G401 (cell line): ENCODE measurements around the gene TCP11. TPM values are rescaled to one million over a fixed set of nuclear protein-coding genes. Genes with fewer than 3 reads are reported as not detected.

Experiments
- DNase-seq: peaks from one replicate; pipeline ENCODE4 v3.0.0-alpha.2; 2015; ENCODE audit warnings: low spot score
- in situ Hi-C: cut with HindIII; loops from 2 replicates; pipeline ENCODE4 v1.10.0; 2016; ENCODE audit warnings: low sequenced_read_pairs, mixed read lengths
- total RNA-seq: library from RNA; depleted of rRNA; stranded (reverse); fragments of >200 nt; shearing (Covaris generic); gene quantifications from 2 replicates; pipeline ENCODE4 v1.2.3, GENCODE V29; 2014

TCP11 gene
- total RNA-seq, 1 experiment from 2014 or later = not detected

DNA sequence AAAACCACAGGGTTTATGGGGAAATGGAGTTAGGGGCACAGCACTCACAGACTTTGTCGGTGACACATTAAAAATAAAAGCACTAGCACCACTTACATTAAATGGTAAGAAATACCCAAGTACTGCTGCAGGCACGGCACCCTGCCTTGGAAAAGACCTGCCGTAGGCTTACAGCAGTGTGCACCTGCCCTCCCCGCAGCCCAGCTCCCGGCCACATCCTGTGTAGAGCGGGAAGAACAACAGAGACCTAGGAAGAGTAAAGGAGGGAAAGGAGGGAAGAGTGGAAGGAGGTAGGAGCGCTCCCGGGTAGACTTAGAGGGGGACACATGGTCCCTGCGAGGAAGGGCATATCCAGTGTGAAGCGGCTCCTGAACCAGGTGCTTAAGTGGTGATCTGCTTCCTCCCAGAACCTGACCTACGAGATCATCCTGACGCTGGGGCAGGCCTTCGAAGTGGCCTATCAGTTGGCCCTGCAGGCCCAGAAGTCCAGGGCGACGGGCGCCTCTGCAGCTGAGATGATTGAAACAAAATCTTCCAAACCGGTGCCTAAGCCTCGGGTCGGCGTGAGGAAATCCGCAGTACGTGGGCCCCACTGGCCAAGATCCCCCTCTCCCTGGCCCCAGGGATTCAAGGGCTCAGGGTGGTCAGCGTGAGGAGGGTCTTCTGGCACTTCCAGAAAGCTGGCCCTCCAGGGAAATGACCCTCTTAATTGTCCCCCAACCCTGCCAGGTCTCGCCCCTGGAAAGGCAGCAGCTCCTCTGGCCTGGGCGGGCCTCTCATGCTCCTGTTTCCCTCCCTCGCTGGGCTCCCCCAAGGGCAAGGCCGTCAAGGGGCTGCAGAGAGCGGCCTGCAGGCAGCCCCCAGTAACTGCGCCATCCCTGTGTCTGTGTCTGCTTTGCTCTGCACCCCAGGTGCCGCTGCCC is 55.5 kb downstream of the TCP11 start:
- in situ Hi-C loops = no loop called here

DNA sequence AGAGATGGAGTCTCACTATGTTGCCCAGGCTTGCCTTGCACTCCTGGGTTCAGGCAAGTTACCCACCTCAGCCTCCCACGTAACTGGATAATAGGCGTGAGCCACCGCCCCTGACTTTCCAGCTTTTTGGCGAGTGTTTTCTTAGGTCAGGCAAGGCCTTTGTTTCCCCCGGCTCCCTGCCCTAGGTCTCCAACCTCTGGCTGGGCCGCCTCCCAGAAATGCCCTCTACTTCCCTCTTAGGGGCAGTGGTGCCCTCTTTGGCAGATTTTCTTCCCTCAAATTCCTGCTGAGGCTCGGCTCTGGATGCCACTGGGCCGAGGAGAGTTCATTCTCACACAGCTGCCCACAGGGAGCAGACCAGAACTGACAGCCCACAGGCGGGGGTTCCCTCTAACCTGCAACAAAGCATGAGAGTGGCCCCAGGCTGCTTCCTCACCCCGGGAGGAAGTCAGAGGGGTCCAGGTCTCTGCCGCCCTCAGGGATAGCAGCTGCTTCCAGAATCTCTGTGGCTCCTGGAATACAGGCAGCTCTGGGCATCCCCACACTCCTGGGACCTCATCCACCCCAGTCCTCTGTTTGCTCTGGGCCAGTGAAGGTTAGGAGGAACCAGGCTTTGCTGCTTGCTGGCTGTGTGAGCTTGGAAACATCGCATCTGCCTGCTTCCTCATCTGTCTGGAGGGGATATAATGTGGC is 56.5 kb downstream of the TCP11 start:
- in situ Hi-C loops = no loop called here
- DNase-seq = no peak

More for the DNA sequence above, 55.5 kb downstream of the TCP11 start:
- no peak for DNase-seq

DNA sequence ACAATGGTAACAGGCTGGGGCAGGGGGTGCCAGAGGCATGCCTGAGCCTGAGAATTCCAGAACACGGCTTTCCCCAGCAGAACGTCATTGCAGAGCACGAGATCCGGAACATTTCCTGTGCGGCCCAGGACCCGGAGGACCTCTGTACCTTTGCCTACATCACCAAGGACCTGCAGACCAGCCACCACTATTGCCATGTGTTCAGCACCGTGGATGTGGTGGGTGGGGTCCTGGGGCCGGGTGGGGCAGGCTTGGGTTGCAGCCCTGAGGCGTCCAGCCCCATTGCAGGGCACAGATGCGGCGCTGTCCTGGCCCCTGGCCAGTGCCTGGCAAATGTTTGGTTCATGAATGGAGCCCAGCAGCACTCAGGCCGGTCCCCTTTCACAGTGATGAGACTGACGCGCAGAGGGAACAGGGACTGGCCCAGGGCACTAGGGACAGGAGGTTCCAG is 57.1 kb downstream of the TCP11 start:
- in situ Hi-C loops = no loop called here
- DNase-seq = no peak

DNA sequence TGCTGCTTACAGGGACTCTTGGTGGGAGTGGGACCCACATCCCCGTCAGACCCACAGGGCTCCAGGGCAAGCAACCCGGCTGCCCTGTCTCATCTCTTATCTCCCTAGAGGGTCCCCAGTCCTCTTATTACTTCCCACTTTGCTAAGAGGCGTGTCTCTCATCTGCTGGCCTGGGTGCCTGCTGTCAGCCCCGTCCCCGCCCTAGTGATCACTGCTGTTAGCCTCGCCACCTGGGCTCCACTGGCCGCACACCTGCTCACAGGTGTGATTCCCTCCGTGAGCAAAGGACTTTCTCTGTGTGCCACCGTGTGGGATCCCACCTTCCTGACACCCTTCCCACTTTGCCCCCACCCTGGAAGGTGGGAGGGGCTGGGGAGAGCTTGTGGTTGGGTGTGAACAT is 57.6 kb downstream of the TCP11 start:
- in situ Hi-C loops = no loop called here
- no peak for DNase-seq

DNA sequence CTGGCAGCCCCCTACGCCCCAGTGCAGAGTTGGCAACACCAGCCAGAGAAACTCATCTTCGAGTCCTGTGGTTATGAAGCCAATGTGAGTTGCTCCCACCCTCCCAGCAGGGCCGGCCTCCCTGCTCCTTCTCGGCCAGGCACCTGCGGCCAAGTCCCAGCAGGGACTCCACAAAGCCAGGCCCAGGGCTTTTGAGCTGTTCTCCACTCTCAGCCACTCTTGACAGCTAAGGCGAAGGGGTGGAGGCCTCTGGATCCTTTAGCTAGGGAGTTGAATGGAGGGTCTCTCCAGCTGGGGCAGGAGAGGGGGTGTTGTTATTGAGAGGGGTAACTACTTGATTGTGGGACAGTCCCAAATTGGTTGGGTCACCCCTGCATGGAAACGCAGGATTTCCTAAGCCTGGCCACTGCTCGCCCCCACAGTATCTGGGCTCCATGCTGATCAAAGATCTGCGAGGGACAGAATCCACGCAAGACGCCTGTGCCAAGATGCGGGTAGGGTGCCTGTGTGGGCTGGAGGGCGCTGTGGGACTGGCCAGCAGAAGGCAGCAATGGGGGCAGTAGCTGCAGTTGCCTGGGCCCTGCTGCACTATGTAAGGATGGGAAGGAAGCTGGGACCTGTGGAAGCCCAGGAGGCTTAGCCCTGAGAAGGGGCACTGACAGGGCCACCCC is 58.3 kb downstream of the TCP11 start:
- no peak for DNase-seq
- in situ Hi-C loops = no loop called here

DNA sequence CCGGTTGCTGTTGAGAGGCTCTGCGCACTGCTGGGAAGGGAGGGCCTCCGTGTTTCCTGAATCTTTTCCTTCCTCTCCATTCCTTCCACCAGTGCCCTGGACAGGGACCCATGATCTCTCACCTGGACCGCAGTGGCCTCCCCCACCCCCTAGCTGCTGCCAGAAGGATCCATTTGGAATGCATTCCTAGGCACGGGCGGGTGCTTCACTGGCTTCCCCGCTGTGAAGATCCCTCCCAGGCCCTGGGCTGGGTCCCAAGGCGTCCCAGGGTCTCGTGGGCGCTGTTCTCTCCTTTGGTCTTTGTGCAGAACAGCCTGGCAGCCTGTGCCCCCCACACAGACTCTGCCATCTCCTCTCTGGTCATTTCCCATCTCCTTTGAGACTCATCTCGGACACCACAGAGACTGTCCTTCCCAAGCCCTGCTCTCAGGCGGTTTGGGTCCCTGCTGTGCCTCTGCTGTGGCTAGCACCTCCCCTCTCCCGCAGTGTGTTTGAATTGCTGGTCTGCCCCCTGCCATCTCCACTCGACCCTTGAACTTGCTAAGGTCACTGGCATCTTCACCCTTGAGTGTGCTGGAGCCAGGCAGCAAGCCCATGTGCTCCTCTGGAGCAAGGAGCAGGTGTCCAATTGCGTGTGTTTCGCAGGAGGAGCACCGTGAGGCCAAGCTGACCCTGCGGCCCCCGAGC is 59.0 kb downstream of the TCP11 start:
- in situ Hi-C loops = no loop called here
- no peak for DNase-seq

DNA sequence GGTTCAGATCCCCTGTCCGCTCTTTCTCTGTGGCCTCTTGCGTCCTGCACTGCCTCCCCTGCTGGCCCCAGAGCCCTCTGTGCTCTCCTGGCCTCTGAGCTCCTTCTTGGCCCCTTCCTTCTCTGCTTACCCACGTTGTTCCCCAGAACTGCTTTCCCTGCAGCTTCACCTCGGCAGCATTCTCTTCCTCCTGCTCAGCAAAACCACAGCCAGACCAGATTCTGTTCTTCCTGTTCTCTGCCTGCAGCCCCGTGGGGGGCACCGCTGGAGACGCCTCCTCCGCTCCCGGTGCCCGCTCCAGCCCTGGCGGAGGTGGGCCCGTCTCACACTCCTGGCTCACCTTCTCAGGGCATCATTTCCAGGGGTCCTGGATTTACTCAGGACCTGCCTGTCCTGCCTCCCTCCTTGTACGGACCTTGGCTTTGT is 59.7 kb downstream of the TCP11 start:
- no peak for DNase-seq
- in situ Hi-C loops = no loop called here

DNA sequence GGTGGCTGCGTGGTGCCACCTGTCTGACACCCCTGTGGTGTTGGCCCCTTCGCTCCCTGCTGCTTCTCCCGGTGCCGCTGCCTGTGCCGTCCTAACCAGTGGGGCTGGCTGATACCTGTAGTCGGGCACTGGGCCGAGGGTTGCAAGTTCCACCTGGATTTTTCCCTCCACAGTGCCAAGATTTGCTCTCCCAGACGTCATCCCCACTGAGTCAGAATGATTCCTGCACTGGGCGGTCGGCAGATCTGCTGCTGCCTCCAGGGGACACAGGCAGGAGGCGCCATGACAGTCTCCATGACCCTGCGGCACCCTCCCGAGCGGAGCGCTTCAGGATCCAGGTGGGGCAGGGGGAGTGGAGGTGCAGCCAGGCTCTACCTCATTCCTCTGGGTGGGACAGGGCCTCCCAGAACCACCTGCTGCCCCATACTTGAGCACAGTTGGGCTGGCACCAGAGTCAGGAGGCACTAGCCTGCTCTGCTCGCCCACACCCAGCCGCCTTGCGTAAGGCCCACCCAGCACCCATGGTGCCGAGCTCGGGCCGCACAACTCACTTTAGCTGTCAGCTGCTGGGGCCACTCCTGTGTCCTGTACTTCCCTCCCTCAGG is 60.2 kb downstream of the TCP11 start:
- no peak for DNase-seq
- in situ Hi-C loops = no loop called here

DNA sequence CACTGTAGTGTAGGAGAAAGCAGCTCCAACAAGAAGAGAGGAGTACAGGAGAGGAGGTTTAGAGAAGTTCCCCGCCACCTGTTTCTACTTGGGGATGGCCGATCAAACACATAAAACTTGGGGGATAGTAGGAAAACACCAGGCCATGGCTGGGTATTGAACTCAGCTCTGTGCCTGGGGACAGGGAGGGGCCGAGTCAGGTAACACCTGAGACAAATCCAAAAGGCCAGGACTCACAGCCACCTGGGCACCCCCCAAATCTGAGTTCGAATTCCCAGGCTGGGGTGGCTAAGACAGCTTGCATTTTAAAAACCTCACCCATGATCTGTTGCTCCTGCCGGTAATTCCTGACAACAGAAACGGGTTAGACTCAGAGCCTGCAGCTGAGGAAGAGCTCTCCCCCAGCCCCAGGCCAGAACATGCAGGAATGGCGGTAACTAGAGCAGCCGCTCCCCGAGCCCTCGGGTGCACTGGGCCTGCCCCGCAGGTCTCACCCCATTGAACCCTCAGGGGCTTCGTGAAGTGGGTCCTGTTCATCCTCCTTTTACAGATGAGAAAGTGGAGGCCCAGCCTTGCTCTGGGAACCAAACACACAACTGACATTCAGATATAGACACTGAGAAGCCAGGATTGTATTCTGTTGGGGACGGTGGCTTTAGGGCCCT is 61.0 kb downstream of the TCP11 start:
- in situ Hi-C loops = no loop called here
- no peak for DNase-seq

DNA sequence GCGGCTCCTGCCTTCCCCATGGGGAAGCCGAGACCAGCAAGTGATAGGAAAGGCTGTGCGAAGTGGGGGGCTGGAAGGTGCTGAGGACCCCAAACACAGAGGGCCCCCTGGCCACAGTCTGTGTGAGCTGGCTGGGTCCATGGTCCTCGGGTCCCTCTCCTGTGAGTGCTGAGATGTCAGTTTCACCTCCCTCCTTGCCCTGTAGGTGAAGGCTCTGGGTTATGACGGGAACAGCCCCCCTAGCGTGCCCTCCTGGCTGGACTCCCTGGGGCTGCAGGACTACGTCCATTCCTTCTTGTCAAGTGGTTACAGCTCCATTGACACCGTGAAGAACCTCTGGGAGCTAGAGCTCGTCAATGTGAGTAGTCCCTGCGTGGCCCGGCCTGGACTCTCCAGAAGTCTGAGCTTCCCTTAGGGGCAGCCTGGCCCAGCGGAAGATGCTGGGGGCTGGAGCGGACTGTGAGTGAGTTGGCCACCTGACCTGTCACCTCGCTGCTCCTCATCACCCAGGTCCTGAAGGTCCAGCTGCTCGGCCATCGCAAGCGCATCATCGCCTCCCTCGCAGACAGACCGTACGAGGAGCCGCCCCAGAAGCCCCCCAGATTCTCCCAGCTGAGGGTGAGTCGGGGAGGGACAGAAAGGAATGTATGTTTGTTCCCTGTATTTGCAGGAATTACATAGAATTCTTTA is 61.7 kb downstream of the TCP11 start:
- in situ Hi-C loops = no loop called here

DNA sequence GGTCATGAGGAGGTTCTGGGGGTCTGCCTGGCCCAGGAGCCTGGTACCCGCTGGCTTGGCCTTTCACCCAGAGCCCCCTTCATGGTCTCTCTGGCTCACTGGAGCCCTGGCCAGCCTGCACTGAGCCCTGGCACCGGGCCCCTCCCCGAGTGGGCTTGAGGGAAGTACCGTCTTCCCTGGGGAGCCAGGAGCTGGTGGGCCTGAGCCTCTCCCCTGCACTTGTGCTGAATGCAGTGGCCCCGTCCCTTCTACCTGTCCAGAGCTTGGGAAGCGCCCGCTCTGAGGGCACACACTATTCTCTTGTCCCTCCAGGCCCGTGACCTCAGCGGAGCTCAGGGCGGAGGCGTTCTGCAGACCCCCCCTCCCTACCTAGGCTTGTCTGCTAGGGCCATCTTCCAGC is 62.2 kb downstream of the TCP11 start:
- in situ Hi-C loops = no loop called here
- DNase-seq = no peak

More for the DNA sequence above, 61.7 kb downstream of the TCP11 start:
- no peak for DNase-seq

DNA sequence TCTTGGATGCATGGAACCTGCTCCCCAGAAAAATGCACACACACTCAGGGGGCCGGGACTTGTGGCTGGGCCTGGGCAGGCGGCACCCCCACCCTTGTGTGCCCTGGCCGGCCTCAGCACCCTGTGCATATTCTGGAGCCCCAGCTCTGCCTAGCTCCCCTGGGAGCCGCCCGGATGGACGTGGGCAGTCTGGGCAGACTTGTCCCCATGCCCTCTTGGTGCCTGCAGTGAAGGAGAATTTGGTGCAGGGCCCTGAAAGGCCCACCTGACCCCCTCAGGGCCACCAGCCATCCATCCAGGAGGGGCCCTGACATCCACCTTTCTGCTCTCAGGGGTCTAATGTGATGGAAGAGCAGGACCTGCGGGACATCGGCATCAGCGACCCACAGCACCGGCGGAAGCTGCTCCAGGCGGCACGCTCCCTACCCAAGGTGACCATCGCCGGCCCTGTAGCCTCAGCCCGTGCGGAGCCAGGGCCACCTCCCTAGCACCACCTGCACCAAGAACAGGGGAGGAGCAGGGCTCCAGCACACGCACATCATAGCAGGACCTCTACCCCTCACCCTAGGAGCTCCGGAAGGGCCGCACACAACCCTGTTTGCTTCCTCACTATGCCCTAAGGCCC is 62.8 kb downstream of the TCP11 start:
- in situ Hi-C loops = no loop called here
- DNase-seq = no peak

DNA sequence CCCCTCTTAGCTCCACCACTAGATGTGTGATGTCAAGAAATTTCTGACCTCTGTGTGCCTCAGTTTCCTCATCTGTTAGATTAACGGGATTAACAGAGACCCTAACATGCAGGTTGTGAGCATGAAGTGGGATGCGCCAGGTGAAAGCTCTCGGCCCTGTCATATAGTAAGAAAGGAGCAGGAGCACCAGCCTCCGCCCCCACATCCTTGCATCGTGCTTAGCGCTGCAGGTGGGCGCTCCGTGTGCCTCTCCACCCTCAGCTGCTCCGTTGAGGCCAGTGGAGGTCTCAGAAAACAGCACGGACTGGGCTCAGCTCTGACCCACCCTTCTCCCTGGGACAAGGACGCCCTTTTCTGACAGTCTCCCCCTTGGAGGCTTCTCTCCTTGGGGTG is 63.4 kb downstream of the TCP11 start:
- no peak for DNase-seq
- in situ Hi-C loops = no loop called here

DNA sequence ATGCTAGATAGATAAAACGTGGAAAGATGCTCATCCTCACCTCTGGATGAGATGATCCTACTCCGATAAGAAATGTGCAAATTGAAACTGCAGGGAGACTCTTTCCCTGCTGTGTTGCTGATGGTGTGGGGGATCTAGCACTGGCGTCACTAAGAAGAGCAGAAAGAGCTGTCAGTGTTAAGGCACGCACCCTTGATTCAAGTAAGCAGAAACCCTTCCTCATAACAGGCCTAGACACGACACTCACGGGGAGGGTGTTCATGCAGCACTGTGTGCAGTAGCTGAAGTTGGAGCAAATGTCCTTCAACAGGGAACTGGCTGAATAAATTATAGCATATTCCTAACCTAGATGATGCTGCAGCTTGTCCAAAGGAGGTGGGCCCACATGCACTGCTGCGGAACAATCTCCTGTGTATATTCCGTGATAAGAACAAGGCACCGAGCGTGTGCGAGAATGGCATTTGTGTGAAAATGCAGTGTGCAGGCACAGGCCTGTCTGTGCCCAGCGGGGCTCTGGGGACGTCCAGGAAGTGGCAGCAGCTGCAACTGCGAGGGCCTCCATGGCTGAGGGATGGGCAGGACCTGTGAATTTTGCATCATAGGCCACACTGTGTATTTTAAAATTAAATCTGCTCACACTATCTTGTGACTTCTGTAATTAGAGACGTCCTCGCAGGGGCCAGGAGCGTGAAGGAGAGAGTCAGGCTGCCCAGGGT is 64.0 kb downstream of the TCP11 start:
- in situ Hi-C loops = no loop called here
- no peak for DNase-seq

DNA sequence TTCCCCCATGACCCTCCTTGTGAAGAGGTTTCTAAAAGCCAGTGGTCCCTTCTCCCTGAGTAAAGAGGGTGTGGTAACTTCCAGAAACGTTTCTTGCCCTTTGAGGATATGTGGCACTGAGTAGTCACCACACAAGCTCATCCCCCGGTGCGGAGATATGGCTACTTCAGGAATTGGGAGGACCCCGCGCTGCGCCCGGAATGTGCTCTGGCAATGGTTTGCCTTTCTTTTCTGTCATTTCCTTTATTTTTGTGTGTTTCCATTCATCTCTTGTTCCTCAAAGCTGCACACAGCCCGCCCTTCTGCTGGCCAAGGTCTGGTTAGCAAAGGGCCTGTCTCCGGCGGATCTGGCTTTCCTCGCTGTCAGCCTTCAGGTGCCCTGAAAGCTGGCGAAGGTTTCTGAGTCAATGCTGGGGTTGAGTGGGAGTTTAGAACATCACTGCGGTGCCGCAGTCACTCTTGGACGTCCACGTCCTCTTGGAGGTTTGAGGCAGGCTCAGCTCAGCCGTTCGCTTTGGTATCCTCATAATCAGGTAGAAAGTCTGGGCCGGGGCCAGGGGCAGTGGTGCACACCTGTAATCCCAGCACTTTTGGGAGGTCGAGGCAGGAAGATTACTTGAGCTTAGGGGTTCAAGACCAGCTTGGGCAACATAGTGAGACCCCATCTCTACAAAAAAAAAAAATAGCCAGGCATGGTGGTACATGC is 67.2 kb downstream of the TCP11 start:
- in situ Hi-C loops = no loop called here
- no peak for DNase-seq

DNA sequence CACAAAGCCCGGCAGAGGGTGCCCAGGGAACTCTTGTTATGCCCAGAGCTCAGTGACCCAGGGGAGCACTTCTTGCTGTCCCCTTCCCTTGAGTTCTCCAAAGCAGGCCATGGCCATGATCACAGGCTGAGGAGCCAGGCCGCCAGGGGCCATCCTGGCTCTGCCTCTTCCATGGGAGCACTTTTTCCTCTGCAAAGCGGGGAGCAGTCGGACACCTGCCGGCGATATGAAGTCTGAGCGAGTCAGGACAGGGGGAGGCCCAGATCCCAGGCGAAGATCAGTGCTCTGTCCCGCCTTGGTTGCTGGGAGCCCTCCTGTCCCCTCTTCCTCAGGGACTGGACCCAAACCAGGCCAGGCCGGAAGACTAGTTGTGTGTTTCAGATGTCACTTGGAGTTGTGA is 67.9 kb downstream of the TCP11 start:
- DNase-seq = no peak
- in situ Hi-C loops = no loop called here
